ENCODE measurements around the gene GPR55. TPM values are rescaled to one million over a fixed set of nuclear protein-coding genes. Genes with fewer than 3 reads are reported as not detected.

GPR55 gene
- total and polyA plus RNA-seq, 3 donors from 2014 or later, result 10.9 to 14.7 (median 12.3) TPM

GRCh38 chr2:230909841-230910545 is 15.0 kb downstream of the GPR55 start:
- H3K4me1 ChIP-seq, result no peaks in the 10 kb centered on the region
- no peaks in the 10 kb centered on the region for H3K27me3 ChIP-seq
- H3K9me3 ChIP-seq, result no peaks in the 10 kb centered on the region
- intact Hi-C loops (cut with DNase I; ENCODE audit: low total_unique reads), result loop anchor here (10.0 kb wide), 1 partner anchor 75 kb away; no protein-coding TSS in a partner anchor
- no peak overlapping the region for H3K4me3 ChIP-seq
- H3K36me3 ChIP-seq (ENCODE audit: low read depth, missing control alignments), result no peaks in the 10 kb centered on the region
- TF ChIP-seq CTCF (IDR thresholded peaks at IDR 0.05) (no peak), POLR2A (IDR thresholded peaks at IDR 0.05) (no peak)
- no peak overlapping the region for H3K27ac ChIP-seq
- WGBS, 2 donors, result 91 to 92% methylated on average over 16 to 18 of the region's 18 CpGs
- DNase-seq, result no peak

GRCh38 chr2:230908595-230909191 is 16.3 kb downstream of the GPR55 start:
- TF ChIP-seq POLR2A (IDR thresholded peaks at IDR 0.05) (no peak), CTCF (IDR thresholded peaks at IDR 0.05) (no peak)
- Histone ChIP-seq H3K27ac (no peak overlapping the region), H3K36me3 (ENCODE audit: low read depth, missing control alignments) (no peaks in the 10 kb centered on the region), H3K4me3 (no peak overlapping the region), H3K9me3 (no peaks in the 10 kb centered on the region), H3K27me3 (no peaks in the 10 kb centered on the region), H3K4me1 (no peaks in the 10 kb centered on the region)
- 67 to 79% methylated on average over 10 of the region's 10 CpGs for WGBS, 2 donors
- DNase-seq, result no peak
- intact Hi-C loops (cut with DNase I; ENCODE audit: low total_unique reads), result loop anchor here (10.0 kb wide), 1 partner anchor 76 kb away; no protein-coding TSS in a partner anchor

GRCh38 chr2:230908092-230908594 is 16.9 kb downstream of the GPR55 start:
- DNase-seq, result no peak
- H3K27me3 ChIP-seq, result no peaks in the 10 kb centered on the region
- intact Hi-C loops (cut with DNase I; ENCODE audit: low total_unique reads), result loop anchor here (10.0 kb wide), 1 partner anchor 77 kb away; no protein-coding TSS in a partner anchor
- TF ChIP-seq POLR2A (IDR thresholded peaks at IDR 0.05) (no peak), CTCF (IDR thresholded peaks at IDR 0.05) (no peak)
- no peak overlapping the region for H3K27ac ChIP-seq
- no peaks in the 10 kb centered on the region for H3K4me1 ChIP-seq
- 91 to 94% methylated on average over 5 to 6 of the region's 6 CpGs for WGBS, 2 donors
- no peak overlapping the region for H3K4me3 ChIP-seq
- no peaks in the 10 kb centered on the region for H3K9me3 ChIP-seq
- no peaks in the 10 kb centered on the region for H3K36me3 ChIP-seq (ENCODE audit: low read depth, missing control alignments)

GRCh38 chr2:230907361-230908091 is 17.5 kb downstream of the GPR55 start:
- no peaks in the 10 kb centered on the region for H3K27me3 ChIP-seq
- no peak overlapping the region for H3K4me3 ChIP-seq
- no peak for TF ChIP-seq POLR2A (IDR thresholded peaks at IDR 0.05)
- TF ChIP-seq CTCF (IDR thresholded peaks at IDR 0.05), result no peak
- DNase-seq, result no peak
- 95 to 96% methylated on average over 12 to 16 of the region's 16 CpGs for WGBS, 2 donors
- H3K9me3 ChIP-seq, result no peaks in the 10 kb centered on the region
- intact Hi-C loops (cut with DNase I; ENCODE audit: low total_unique reads), result loop anchor here (10.0 kb wide), 1 partner anchor 77 kb away; no protein-coding TSS in a partner anchor
- no peak overlapping the region for H3K27ac ChIP-seq
- H3K4me1 ChIP-seq, result no peaks in the 10 kb centered on the region
- no peaks in the 10 kb centered on the region for H3K36me3 ChIP-seq (ENCODE audit: low read depth, missing control alignments)
